GM12878 (cell line): Measurements from ENCODE around the gene CSMD2. TPM values are rescaled to one million over a fixed set of nuclear protein-coding genes. Genes with fewer than 3 reads are reported as not detected.
"Not testable (repeated sequence)": the region's sequence is repeated elsewhere in the genome, so short reads cannot be mapped to it uniquely, and the experiment has no call there.

Source experiments
- ATAC-seq: fragments of 200-7000 bp; cut with Tn5 transposase; 3 replicates; pipeline ENCODE4 v1.9.1; 2020; ENCODE audit warnings: mild to moderate bottlenecking, moderate library complexity
- BruUV-seq: library from RNA; stranded (reverse); fragments of 400-500 nt; replicated peaks from 2 replicates; lab custom pipeline; 2021; lab: Mats Ljungman, UMichigan
- CTCF ChIA-PET: fragments of 300-600 bp; sonication (Branson Sonifier 250); formaldehyde crosslinking; extraction: SDS; loops from one replicate; lab custom pipeline; 2021; ENCODE audit warnings: inconsistent platforms; lab: Yijun Ruan, JAX
- POLR2A ChIA-PET: fragments of 350-600 bp; formaldehyde crosslinking; extraction: SDS; loops from one replicate; lab custom pipeline; 2021; ENCODE audit warnings: inconsistent platforms; lab: Charles Lee
- RAD21 ChIA-PET: fragments of 300-600 bp; sonication (Branson Sonifier 250); formaldehyde crosslinking; loops from one replicate; lab custom pipeline; 2023; ENCODE audit warnings: antibody characterized with exemption; ENCODE audit not compliant: unreplicated experiment; lab: Charles Lee
- SMC1A ChIA-PET: fragments of 300-600 bp; sonication (Branson Sonifier 250); formaldehyde crosslinking; loops from one replicate; lab custom pipeline; 2023; ENCODE audit not compliant: unreplicated experiment, uncharacterized antibody; lab: Charles Lee
- DNase-seq: peaks from one replicate; pipeline ENCODE4 v3.0.0-alpha.2; 2011; ENCODE audit warnings: low read depth, low spot score
- FAIRE-seq: peaks from 3 replicates; lab custom pipeline; 2011; peaks lifted over from hg19 to GRCh38; lab: Jason Lieb, UNC
- H2AFZ ChIP-seq: 2 replicates; pipeline ENCODE4 v1.6.0; 2011; ENCODE audit warnings: low read depth, low read length, control low read depth; ENCODE audit not compliant: control insufficient read depth
- H3K27ac ChIP-seq: 2 replicates; pipeline ENCODE4 v1.5.1; 2011; ENCODE audit warnings: control low read depth; ENCODE audit not compliant: control insufficient read depth, insufficient read depth
- H3K27me3 ChIP-seq, 2 experiments: replicated peaks in 1 of 2; 2 replicates each; pipeline versions ENCODE4 v1.6.0 to v1.6.1; 2011; ENCODE audit warnings: low read length in 1 of 2; ENCODE audit not compliant: control insufficient read depth in 2 of 2, insufficient read depth in 2 of 2
- H3K36me3 ChIP-seq, 2 experiments: 2 replicates each; pipeline ENCODE4 v1.5.1; 2011; ENCODE audit warnings: low read length in 1 of 2; ENCODE audit not compliant: control insufficient read depth in 2 of 2, insufficient read depth in 2 of 2
- H3K4me1 ChIP-seq: 2 replicates; pipeline ENCODE4 v1.6.1; 2011; ENCODE audit warnings: mild to moderate bottlenecking, low read length, moderate library complexity, mixed read lengths; ENCODE audit not compliant: control insufficient read depth, insufficient read depth
- H3K4me2 ChIP-seq: 2 replicates; pipeline ENCODE4 v1.6.0; 2011; ENCODE audit warnings: control low read depth; ENCODE audit not compliant: control insufficient read depth, insufficient read depth
- H3K4me3 ChIP-seq: fragments of 200-600 bp; sonication (generic); 2 replicates; pipeline ENCODE4 v1.5.1; 2016
- H3K79me2 ChIP-seq: 2 replicates; pipeline ENCODE4 v1.6.0; 2011; ENCODE audit warnings: low read length; ENCODE audit not compliant: control insufficient read depth, insufficient read depth
- H3K9ac ChIP-seq: 2 replicates; pipeline ENCODE4 v1.8.0; 2011; ENCODE audit warnings: low read length, control low read depth, mixed read lengths; ENCODE audit not compliant: control insufficient read depth, insufficient read depth
- H3K9me3 ChIP-seq: replicated peaks from 3 replicates; pipeline ENCODE4 v1.5.1; 2011; ENCODE audit warnings: mild to moderate bottlenecking, low read length; ENCODE audit not compliant: control insufficient read depth, insufficient read depth
- H4K20me1 ChIP-seq: 2 replicates; pipeline ENCODE4 v1.6.0; 2011; ENCODE audit not compliant: control insufficient read depth, insufficient read depth
- ATF7 ChIP-seq: fragments of 450-650 bp; IDR thresholded peaks from 2 replicates; pipeline ENCODE4 v1.6.1; 2016; ENCODE audit warnings: low read depth, mild to moderate bottlenecking
- HCFC1 ChIP-seq: fragments of 150-350 bp; IDR thresholded peaks from 2 replicates; pipeline ENCODE4 v1.6.1; 2014; ENCODE audit warnings: low read length
- PAX5 ChIP-seq: IDR thresholded peaks from 2 replicates; pipeline ENCODE4 v1.6.1; 2011; ENCODE audit warnings: low read depth, low read length, borderline replicate concordance
- WGBS: methylation state at CpG from one replicate; pipeline ENCODE4 v1.1.6; 2016; ENCODE audit warnings: low lambda C conversion rate; ENCODE audit not compliant: insufficient replicate concordance, insufficient coverage; ENCODE audit errors: missing lambda C conversion rate; 5-methylcytosine and 5-hydroxymethylcytosine counted together
- in situ Hi-C: fragments of 300-500 bp; cut with MboI; formaldehyde crosslinking; loops from 9 replicates; pipeline ENCODE4 v1.14.3; 2018; ENCODE audit warnings: mixed read lengths
- intact Hi-C: fragments of 100-400 bp; cut with micrococcal nuclease; formaldehyde crosslinking; loops from one replicate; pipeline ENCODE4 v1.14.2; 2022; ENCODE audit not compliant: unreplicated experiment
- polyA plus RNA-seq, 11 experiments: library from polyadenylated mRNA; depleted of rRNA in 4 of 11; unstranded in 6 of 11; stranded (reverse) in 5 of 11; fragments of >200 nt; fragmentation: Nextera tagmentation in 4 of 11; fragmentation: Illumina TruSeq in 1 of 11; extraction: Ambion mirVana in 4 of 11; extraction: Trizol in 1 of 11; gene quantifications; 1 replicate in 1 of 11; 2 replicates in 10 of 11; pipeline versions ENCODE4 v1.2.1 to v1.2.3, GENCODE V29; 2011 to 2016; ENCODE audit warnings: inconsistent platforms in 2 of 11, missing spikeins in 2 of 11, low read depth in 1 of 11
- total RNA-seq, 4 experiments: library from RNA; depleted of rRNA in 3 of 4; stranded (reverse); fragments of >200 nt in 3 of 4; fragmentation: Illumina TruSeq in 1 of 4; extraction: Trizol in 1 of 4; gene quantifications; 2 replicates each; pipeline versions ENCODE4 v1.2.1 to v1.2.3, GENCODE V29; 2013 to 2021

The CSMD2 gene
- total and polyA plus RNA-seq, 10 of the 15 experiments (the other 5 are each of a cell fraction or from before 2014, with no cell fraction given), result under 0.01 TPM; not detected in 9

DNA sequence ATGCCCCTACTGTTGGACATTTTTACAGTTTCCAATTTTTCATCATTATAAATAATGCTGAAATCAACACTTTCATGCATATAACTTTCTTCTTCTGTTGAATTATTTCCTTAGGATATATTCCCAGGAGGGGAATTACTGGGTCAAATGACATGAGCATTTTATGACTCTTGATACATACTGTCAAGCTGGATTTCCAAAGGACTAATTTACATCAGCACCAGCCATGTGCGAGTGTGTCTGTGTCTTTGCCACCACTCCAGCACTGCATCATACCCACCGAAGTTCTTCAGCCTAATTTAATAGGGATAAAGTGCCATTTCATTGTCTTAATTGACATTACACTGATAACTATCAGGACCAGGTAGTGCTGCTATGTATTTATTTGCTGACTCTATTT is 146.7 kb downstream of the CSMD2 start:
- Histone ChIP-seq H3K9ac (no peak overlapping the region), H3K9me3 (no peaks in the 10 kb centered on the region), H3K4me3 (no peak overlapping the region), H3K4me1 (no peaks in the 10 kb centered on the region), H3K79me2 (no peaks in the 10 kb centered on the region), H3K27me3 (no peaks in the 10 kb centered on the region; a peak in 2 of 4 replicates), H3K27ac (no peak overlapping the region), H4K20me1 (no peaks in the 10 kb centered on the region), H3K4me2 (no peak overlapping the region), H2AFZ (no peak overlapping the region)
- in situ Hi-C loops, result no loop called here
- no TSS peak for BruUV-seq
- intact Hi-C loops, result loop anchor here (10.0 kb wide), 1 partner anchor 383 kb away; no protein-coding TSS in a partner anchor
- SMC1A ChIA-PET, result no interaction called here
- 0% methylated on average over 2 of the region's 2 CpGs for WGBS
- ATAC-seq, result no peak
- TF ChIP-seq HCFC1, result no peak
- TF ChIP-seq PAX5, result no peak
- TF ChIP-seq ATF7, result no peak
- TF ChIP-seq, all 136 proteins: peak for 0
- POLR2A ChIA-PET, result no interaction called here
- DNase-seq (no peak), FAIRE-seq (no peak)
- no peaks in the 10 kb centered on the region for H3K36me3 ChIP-seq
- CTCF ChIA-PET, result no interaction called here
- RAD21 ChIA-PET, result no interaction called here

DNA sequence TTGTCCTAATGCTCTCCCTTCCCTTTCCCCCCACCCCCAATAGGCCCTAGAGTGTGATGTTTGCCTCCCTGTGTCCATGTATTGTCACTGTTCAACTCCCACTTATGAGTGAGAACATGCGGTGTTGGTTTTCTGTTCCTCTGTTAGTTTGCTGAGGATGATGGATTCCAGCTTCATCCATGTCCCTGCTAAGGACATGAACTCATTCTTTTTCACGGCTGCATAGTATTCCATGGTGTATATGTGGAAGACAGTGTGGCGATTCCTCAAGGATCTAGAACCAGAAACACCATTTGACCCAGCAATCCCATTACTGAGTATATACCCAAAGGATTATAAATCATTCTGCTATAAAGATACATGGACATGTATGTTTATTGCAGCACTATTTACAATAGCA is 148.7 kb downstream of the CSMD2 start:
- SMC1A ChIA-PET, H3K4me3 ChIP-seq, BruUV-seq, H3K4me1 ChIP-seq, H3K79me2 ChIP-seq, H3K27me3 ChIP-seq, H3K27ac ChIP-seq, H3K9me3 ChIP-seq, in situ Hi-C loops, POLR2A ChIA-PET, RAD21 ChIA-PET, ATAC-seq, H2AFZ ChIP-seq, H3K4me2 ChIP-seq, DNase-seq, H4K20me1 ChIP-seq, H3K9ac ChIP-seq, CTCF ChIA-PET, H3K36me3 ChIP-seq, FAIRE-seq: not testable (repeated sequence)
- WGBS, result 0% methylated on average over 3 of the region's 3 CpGs
- intact Hi-C loops, result loop anchor here (10.0 kb wide), 1 partner anchor 381 kb away; no protein-coding TSS in a partner anchor
